T-cell (primary cell): Measurements from ENCODE around the gene LRRIQ4. TPM values are rescaled to one million over a fixed set of nuclear protein-coding genes. Genes with fewer than 3 reads are reported as not detected.

ENCODE experiments used
- ATAC-seq, 4 experiments: fragments of 200-7000 bp in 3 of 4; fragments of 150-1000 bp in 1 of 4; cut with Tn5 transposase; replicated peaks in 1 of 4; 1 replicate in 3 of 4; 2 replicates in 1 of 4; pipeline ENCODE4 v1.10.0; 2021; ENCODE audit warnings: moderate library complexity in 3 of 4, mild to moderate bottlenecking in 2 of 4, moderate number of reproducible peaks in 1 of 4
- CTCF ChIA-PET, 2 donors: fragments of 300-600 bp; sonication (Branson Sonifier 250); formaldehyde crosslinking; loops; one replicate each; lab custom pipeline; 2022; ENCODE audit warnings: antibody characterized with exemption in 2 of 2; lab: Charles Lee
- POLR2A ChIA-PET, 2 donors: fragments of 300-600 bp; sonication (Branson Sonifier 250); formaldehyde crosslinking; loops; one replicate each; lab custom pipeline; 2022; ENCODE audit warnings: antibody characterized with exemption in 2 of 2; lab: Charles Lee
- DNase-seq, 35 experiments: peaks; one replicate each; pipeline versions ENCODE4 v3.0.0 to v3.0.0-alpha.2; 2013 to 2023
- H3K27ac ChIP-seq: one replicate; pipeline ENCODE4 v1.5.1; 2013; ENCODE audit warnings: low read length
- H3K27me3 ChIP-seq, 2 experiments: replicated peaks in 1 of 2; 1 replicate in 1 of 2; 2 replicates in 1 of 2; pipeline versions ENCODE4 v1.6.1 to v1.7.0; 2013; ENCODE audit warnings: low read length in 1 of 2, mixed read lengths in 1 of 2; ENCODE audit not compliant: control insufficient read depth in 2 of 2, insufficient read depth in 2 of 2; ENCODE audit errors: extremely low read depth in 1 of 2
- H3K36me3 ChIP-seq, 2 donors: 1 replicate in 1 of 2; 2 replicates in 1 of 2; pipeline versions ENCODE4 v1.6.1 to v1.7.0; 2013; ENCODE audit warnings: low read length in 1 of 2; ENCODE audit not compliant: control insufficient read depth in 2 of 2, insufficient read depth in 1 of 2; ENCODE audit errors: extremely low read depth in 1 of 2
- H3K4me1 ChIP-seq, 2 experiments: 1 replicate in 1 of 2; 2 replicates in 1 of 2; pipeline versions ENCODE4 v1.6.1 to v1.7.0; 2013; ENCODE audit warnings: low read length in 2 of 2, mixed read lengths in 1 of 2; ENCODE audit not compliant: insufficient read depth in 2 of 2, control insufficient read depth in 1 of 2; ENCODE audit errors: extremely low read depth in 1 of 2
- H3K4me3 ChIP-seq, 2 donors: 1 replicate in 1 of 2; 2 replicates in 1 of 2; pipeline versions ENCODE4 v1.5.1 to v1.7.0; 2013; ENCODE audit warnings: mild to moderate bottlenecking in 2 of 2, low read length in 1 of 2, moderate library complexity in 1 of 2; ENCODE audit not compliant: control insufficient read depth in 1 of 2; ENCODE audit errors: extremely low read depth in 1 of 2
- H3K9me3 ChIP-seq: 2 replicates; pipeline ENCODE4 v1.7.0; 2013
- H3K27ac Mint-ChIP-seq, 2 donors: one replicate each; pipeline ENCODE4 v1.8.0; 2020 to 2021; ENCODE audit warnings: mild to moderate bottlenecking in 2 of 2, mixed read lengths in 2 of 2
- H3K27me3 Mint-ChIP-seq, 2 donors: one replicate each; pipeline ENCODE4 v1.8.0; 2021 to 2022; ENCODE audit warnings: mixed read lengths in 2 of 2
- H3K36me3 Mint-ChIP-seq: one replicate; pipeline ENCODE4 v1.8.0; 2021; ENCODE audit warnings: mixed read lengths
- H3K4me1 Mint-ChIP-seq, 3 donors: one replicate each; pipeline ENCODE4 v1.8.0; 2020 to 2022; ENCODE audit warnings: mixed read lengths in 3 of 3, mild to moderate bottlenecking in 1 of 3
- H3K4me3 Mint-ChIP-seq, 3 donors: one replicate each; pipeline ENCODE4 v1.8.0; 2020 to 2022; ENCODE audit warnings: mild to moderate bottlenecking in 3 of 3, mixed read lengths in 3 of 3, moderate library complexity in 3 of 3
- H3K9me3 Mint-ChIP-seq, 3 donors: one replicate each; pipeline ENCODE4 v1.8.0; 2020 to 2022; ENCODE audit warnings: mixed read lengths in 3 of 3
- WGBS: methylation state at CpG from one replicate; pipeline ENCODE4 v1.1.5; 2013; ENCODE audit warnings: missing lambda C conversion rate; ENCODE audit not compliant: insufficient coverage; 5-methylcytosine and 5-hydroxymethylcytosine counted together
- total RNA-seq, 35 experiments: library from RNA in 6 of 35; stranded (reverse) in 6 of 35; fragments of 120-200 nt in 1 of 35; gene quantifications; one replicate each; pipeline versions ENCODE4 v1.2.1 to v1.2.4 and lab custom pipeline; 2013 to 2026

Gene LRRIQ4
- total RNA-seq, 5 donors from 2014 or later (not counting 1 experiment from before 2014, with no cell fraction given) = not detected

DNA sequence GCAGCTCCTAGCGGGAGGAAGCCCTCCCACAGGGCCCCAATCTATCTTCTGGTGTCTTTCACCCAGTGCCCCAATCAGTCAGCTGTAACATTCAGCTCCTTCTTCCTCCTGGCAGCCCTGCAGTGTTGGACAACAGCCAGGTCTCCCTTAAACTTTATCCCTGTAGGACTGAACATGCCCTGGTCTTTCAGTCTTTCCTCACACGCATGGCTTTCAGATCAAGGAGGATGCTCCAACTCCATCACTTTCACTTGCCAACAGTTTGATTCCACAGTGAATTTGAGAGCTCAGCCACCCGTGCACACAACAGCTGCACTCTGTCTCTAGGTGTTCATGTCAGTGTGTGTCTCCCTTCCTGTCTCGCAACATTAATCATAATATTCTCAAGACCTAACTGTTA, 28.5 kb downstream of the LRRIQ4 start:
- Histone ChIP-seq H3K4me1 (no peaks in the 10 kb centered on the region), H3K9me3 (no peaks in the 10 kb centered on the region), H3K27ac (no peak overlapping the region), H3K27me3 (peaks cover 0 to 3% of the 10 kb centered on the region in 2 experiments), H3K4me3 (no peak overlapping the region), H3K36me3 (no peaks in the 10 kb centered on the region)
- H3K27ac Mint-ChIP-seq = no peak overlapping the region
- no peaks in the 10 kb centered on the region for H3K36me3 Mint-ChIP-seq
- ATAC-seq (no peak), DNase-seq (no peak)
- 89% methylated on average over 2 of the region's 4 CpGs for WGBS
- POLR2A ChIA-PET = no interaction called here
- peaks cover 13 to 17% of the 10 kb centered on the region in 2 donors for H3K27me3 Mint-ChIP-seq
- no peak overlapping the region for H3K4me3 Mint-ChIP-seq
- CTCF ChIA-PET = no interaction called here
- H3K9me3 Mint-ChIP-seq = no peaks in the 10 kb centered on the region
- H3K4me1 Mint-ChIP-seq = peaks cover 0 to 2% (median 0%) of the 10 kb centered on the region in 3 donors

DNA sequence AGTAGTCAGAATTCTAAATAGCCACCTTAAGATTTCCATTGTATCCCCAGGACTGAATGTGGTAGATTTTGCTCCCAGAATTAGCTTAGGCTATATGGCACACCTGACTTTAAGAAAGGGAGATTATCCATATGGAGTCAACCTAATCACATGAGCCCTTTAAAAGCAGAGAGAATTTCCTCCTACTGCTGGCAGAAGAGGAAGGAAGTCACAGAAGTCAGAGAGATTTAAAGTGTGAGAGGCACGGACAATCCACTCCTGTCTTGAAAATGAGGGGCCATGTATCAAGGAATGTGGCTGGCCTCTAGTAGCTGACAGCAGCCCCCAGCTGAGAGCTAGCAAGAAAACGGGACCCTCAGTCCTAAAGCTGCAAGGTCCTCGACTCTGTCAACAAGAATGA, 30.3 kb downstream of the LRRIQ4 start:
- Histone ChIP-seq H3K27me3 (no peaks in the 10 kb centered on the region), H3K9me3 (no peaks in the 10 kb centered on the region), H3K27ac (no peak overlapping the region), H3K4me3 (no peak overlapping the region), H3K4me1 (no peaks in the 10 kb centered on the region), H3K36me3 (no peaks in the 10 kb centered on the region)
- DNase-seq (no peak), ATAC-seq (no peak)
- H3K27me3 Mint-ChIP-seq = peaks cover 10 to 19% of the 10 kb centered on the region in 2 donors
- peaks cover 0 to 4% (median 2%) of the 10 kb centered on the region in 3 donors for H3K4me1 Mint-ChIP-seq
- ChIA-PET CTCF (no interaction called here), POLR2A (no interaction called here)
- no peak overlapping the region for H3K4me3 Mint-ChIP-seq
- 56% methylated on average over 2 of the region's 3 CpGs for WGBS
- H3K36me3 Mint-ChIP-seq = no peaks in the 10 kb centered on the region
- H3K27ac Mint-ChIP-seq = no peak overlapping the region
- H3K9me3 Mint-ChIP-seq = no peaks in the 10 kb centered on the region

DNA sequence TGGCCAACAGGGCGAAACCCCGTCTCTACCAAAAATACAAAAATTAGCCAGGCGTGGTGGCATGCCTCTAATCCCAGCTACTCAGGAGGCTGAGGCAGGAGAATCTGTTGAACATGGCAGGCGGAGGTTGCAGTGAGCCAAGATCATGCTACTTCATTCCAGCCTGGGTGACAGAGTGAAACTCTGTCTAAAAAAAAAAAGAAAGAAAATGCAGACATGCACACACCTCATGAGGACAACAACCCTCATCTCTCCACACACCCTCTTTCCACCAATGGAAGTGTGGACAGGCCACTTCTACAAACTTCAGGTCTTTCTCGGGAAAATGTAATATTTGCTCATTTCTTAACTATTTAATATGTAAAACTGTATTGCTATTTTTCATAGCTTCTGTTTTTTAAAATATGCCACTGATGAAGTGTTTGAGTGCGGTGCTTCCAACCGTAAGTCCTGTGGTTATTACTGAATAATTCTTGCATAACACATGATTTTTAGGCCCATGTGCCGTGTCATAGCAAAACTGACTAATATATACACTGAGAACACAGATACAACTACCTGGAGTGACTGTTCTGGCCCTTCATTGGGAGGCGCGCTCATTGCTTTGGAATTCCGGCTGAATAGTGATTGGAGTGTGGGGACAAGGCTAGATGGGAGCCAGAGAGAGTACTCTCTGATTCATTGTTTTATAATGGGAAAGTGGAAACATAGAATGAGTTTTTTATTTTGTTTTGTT, 34.0 kb downstream of the LRRIQ4 start:
- H3K4me1 Mint-ChIP-seq = peaks cover 0 to 2% (median 2%) of the 10 kb centered on the region in 3 donors
- Histone ChIP-seq H3K9me3 (no peaks in the 10 kb centered on the region), H3K4me3 (no peak overlapping the region), H3K27ac (no peak overlapping the region), H3K4me1 (no peaks in the 10 kb centered on the region), H3K27me3 (no peaks in the 10 kb centered on the region), H3K36me3 (no peaks in the 10 kb centered on the region)
- DNase-seq (no peak), ATAC-seq (no peak)
- 89% methylated on average over 5 of the region's 11 CpGs for WGBS
- H3K9me3 Mint-ChIP-seq = no peaks in the 10 kb centered on the region
- H3K4me3 Mint-ChIP-seq = no peak overlapping the region
- POLR2A ChIA-PET = no interaction called here
- no peaks in the 10 kb centered on the region for H3K36me3 Mint-ChIP-seq
- peaks cover 0 to 8% of the 10 kb centered on the region in 2 donors for H3K27me3 Mint-ChIP-seq
- H3K27ac Mint-ChIP-seq = no peak overlapping the region
- CTCF ChIA-PET = no interaction called here

DNA sequence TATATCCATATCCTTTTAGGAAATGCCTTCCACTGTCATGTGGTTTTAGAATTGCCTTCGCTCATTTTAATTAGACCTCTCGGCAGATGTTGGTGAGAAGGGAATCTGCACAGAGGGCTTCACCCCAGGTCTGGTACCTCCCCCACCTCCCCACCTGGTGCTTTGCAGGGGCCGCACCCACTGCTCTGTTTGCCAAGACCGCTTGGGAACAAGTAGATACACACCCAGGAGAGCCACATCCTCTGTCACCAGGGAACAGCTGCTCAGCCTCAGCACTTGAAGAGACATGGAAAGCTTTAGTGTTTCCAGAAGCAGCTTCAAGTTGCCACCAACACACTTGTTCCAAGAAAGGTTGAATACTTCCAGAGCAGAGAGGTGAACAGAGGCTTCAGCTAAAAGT, 35.2 kb downstream of the LRRIQ4 start:
- CTCF ChIA-PET = no interaction called here
- H3K4me1 Mint-ChIP-seq = peaks cover 0 to 2% (median 2%) of the 10 kb centered on the region in 3 donors
- Histone ChIP-seq H3K27ac (no peak overlapping the region), H3K4me1 (no peaks in the 10 kb centered on the region), H3K27me3 (no peaks in the 10 kb centered on the region), H3K4me3 (no peak overlapping the region), H3K36me3 (no peaks in the 10 kb centered on the region), H3K9me3 (no peaks in the 10 kb centered on the region)
- H3K4me3 Mint-ChIP-seq = no peak overlapping the region
- POLR2A ChIA-PET = no interaction called here
- 37% methylated on average over 2 of the region's 4 CpGs for WGBS
- H3K27me3 Mint-ChIP-seq = peaks cover 1 to 8% of the 10 kb centered on the region in 2 donors
- no peaks in the 10 kb centered on the region for H3K36me3 Mint-ChIP-seq
- no peak for ATAC-seq
- no peak for DNase-seq
- no peak overlapping the region for H3K27ac Mint-ChIP-seq
- H3K9me3 Mint-ChIP-seq = no peaks in the 10 kb centered on the region

DNA sequence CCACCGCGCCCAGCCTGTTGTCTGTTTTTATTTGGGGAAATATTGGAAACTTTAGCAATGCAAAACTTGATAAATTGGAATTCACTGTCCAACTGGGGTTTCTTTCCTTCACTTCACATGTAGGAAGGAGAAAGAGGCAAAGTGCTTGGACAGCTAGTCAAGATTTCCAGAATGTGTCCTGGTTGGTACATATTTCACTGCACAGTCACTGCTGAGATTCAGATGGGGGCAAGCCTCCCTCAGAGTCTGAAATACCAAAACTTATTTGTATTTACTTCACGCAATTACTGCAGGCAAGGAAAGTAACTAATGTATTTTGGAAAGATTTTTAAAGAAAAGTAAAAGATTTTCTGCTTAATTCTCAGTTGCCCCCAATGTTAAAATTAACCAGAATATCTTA, 36.1 kb downstream of the LRRIQ4 start:
- ATAC-seq (no peak), DNase-seq (no peak)
- CTCF ChIA-PET = no interaction called here
- Histone ChIP-seq H3K36me3 (no peaks in the 10 kb centered on the region), H3K9me3 (no peaks in the 10 kb centered on the region), H3K4me1 (no peaks in the 10 kb centered on the region), H3K27ac (no peak overlapping the region), H3K27me3 (peaks cover 0 to 1% of the 10 kb centered on the region in 2 experiments), H3K4me3 (no peak overlapping the region)
- Mint-ChIP-seq H3K27ac (no peak overlapping the region), H3K4me3 (no peak overlapping the region), H3K9me3 (no peaks in the 10 kb centered on the region), H3K27me3 (peaks cover 2 to 8% of the 10 kb centered on the region in 2 donors), H3K4me1 (peaks cover 0 to 2% (median 2%) of the 10 kb centered on the region in 3 donors), H3K36me3 (no peaks in the 10 kb centered on the region)
- POLR2A ChIA-PET = no interaction called here
- no CpG with 5 or more reads among the region's 3 CpGs for WGBS

DNA sequence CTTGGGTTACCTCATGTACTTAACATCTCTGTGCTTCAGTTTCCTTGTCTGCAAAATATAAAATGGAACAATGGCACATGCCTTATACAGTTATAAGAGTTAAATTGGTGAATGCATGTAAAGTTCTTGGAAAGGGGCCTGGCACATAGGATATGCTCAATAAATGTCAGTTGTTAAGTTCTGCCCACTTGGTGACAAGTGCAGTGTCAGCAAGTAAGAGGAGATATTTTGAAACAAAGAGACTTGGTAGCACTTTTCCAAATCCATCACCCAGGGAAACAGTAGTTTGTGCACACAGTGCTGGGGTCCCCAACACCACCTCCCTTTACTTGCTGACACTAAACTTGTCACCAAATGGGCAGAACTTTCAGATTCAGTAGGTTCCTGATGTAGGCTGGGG, 37.9 kb downstream of the LRRIQ4 start:
- H3K27ac ChIP-seq = no peak overlapping the region
- no peaks in the 10 kb centered on the region for H3K9me3 Mint-ChIP-seq
- no peak overlapping the region for H3K27ac Mint-ChIP-seq
- POLR2A ChIA-PET = no interaction called here
- CTCF ChIA-PET = no interaction called here
- no peaks in the 10 kb centered on the region for H3K36me3 Mint-ChIP-seq
- ATAC-seq (no peak), DNase-seq (no peak)
- no peak overlapping the region for H3K4me3 Mint-ChIP-seq
- no peaks in the 10 kb centered on the region for H3K9me3 ChIP-seq
- peaks cover 4 to 10% of the 10 kb centered on the region in 2 donors for H3K27me3 Mint-ChIP-seq
- no peak overlapping the region for H3K4me3 ChIP-seq
- H3K4me1 Mint-ChIP-seq = peaks cover 0 to 2% (median 2%) of the 10 kb centered on the region in 3 donors
- H3K4me1 ChIP-seq = no peaks in the 10 kb centered on the region
- no peaks in the 10 kb centered on the region for H3K36me3 ChIP-seq
- peaks cover 0 to 9% of the 10 kb centered on the region in 2 experiments for H3K27me3 ChIP-seq
